Stimulated activated CD8-positive, alpha-beta memory T cell treated with anti-CD3 and anti-CD28 coated beads, Interleukin-12 subunit alpha, Interleukin-12 subunit beta, amount 100 ng/mL, for 4 hours (primary cell): Measurements from ENCODE around the gene PMFBP1.

Experiments
- DNase-seq: peaks from one replicate; pipeline ENCODE4 v3.0.0-alpha.2; 2020; ENCODE audit warnings: low read depth

The PMFBP1 gene

DNA sequence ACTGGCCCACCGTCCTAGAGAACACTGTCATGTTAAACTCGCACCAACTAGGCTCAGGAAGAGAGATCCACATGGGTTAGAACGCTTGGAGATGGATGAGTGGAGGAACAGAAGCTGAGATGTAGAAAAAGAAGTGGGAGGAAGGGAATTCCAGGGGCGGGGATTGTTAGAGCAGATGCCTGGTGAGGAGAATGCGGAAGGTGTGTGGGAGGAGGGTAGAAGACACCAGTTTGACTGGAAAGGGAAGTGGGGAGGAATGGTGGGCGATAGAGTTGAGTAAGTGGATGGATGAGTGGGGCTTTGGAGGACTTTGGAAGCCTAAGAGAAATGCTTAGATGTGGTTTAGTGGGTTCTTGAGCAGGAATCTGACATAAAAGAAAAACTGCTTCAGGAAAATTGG is 40.9 kb downstream of the PMFBP1 start:
- DNase-seq = no peak

DNA sequence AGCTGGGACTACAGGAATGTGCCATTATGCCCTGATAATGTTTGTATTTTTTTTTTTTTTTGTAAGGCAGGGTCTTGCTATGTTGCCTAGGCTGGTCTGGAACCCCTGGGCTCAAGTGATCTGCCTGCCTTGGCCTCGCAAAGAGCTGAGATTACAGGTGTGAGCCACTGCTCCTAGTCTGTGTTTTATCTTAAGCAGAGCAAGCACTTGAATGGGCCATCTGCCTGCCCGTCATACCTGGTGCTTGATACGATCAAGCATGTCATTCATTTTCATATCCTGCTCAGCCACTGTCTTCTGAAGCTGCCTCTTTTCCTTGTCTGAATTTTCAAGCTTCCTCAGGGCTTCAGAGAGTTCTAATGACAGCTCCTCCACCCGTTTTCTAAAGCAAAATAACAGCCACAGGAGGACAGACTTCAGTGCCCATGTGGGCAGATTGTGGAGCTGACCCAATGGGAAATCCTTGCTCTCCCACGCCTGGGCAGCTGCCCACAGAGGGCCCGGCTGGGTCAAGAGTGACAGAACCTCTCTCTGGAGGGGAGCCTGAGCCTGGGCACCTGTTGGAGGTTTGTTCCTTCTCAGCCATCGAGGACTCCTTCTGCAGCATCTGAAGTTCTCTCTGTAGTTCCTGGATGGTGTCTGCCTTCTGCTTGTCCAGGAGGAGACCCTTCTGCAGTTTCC is 41.8 kb downstream of the PMFBP1 start:
- no peak for DNase-seq

DNA sequence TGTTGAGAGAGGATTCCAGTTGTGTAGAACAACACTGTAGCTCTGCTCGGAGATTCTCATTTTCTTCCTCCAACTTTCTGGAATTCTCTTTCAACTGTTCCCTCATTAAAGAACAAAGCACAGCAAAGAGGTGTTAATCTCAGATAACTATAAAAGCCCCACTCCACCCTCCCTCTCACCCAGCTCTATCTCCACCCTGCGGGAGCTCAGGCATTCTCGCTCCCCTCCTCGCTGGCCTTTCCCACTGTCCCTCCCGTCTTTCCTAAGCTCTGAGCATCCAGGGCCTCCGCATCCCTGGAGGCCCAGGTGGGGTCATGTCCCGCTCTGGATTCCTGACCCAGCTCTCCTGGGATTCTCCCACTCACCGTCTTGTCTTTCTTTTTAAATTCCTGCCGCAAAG is 43.3 kb downstream of the PMFBP1 start:
- DNase-seq = no peak

DNA sequence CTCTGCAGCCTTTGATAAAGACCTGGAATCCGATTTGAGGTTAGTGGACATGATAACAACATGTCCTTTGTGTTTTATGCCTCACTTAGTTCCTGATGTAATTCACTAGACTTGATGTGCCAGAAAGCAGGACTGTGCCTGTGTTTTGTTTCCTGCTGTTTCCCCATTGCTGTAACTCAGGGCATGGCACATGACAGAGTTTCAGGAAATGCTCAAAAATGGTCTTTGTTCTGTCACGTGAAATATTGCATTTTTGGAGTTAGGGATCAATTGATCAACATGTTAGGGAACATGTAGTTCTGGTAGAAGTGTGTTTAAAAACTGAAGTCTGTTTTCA is 45.6 kb downstream of the PMFBP1 start:
- no peak for DNase-seq

DNA sequence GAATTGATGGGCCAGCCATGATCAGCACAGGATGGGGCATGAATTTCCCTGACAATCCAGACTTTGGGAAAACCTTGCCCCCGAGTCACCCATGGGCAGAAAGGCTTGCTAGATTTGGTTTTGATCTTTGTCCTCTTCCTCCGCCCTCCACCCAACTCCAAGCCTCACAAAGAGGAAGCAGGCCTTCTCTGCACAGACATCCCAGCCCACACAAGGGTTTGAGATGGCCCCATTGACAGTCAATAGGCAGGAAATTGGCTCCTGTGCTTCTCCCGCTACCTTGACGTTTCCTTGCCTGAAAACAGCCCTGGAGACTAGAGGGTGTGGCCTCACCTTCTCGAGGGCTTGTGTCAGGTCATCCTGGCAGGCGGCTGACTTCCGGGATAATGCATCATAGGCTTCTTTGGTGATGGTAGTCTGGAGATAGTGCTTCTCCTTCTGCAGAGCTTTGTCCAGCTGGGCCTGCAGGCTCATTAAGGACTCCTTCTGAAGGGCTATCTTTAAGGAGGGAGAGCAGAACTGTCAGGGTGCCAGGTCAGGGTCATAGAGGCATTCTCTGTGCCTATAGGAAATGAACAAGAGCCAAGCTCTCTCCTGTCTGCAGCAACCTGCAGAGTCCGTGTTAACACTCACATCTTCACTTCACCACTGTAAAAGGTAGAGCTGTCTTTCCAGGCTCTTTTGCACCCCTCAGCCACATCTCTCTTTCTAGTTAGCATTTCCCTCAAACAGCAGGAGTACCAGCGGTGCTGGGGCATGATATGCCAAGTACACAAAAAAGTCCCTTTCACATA is 46.1 kb downstream of the PMFBP1 start:
- no peak for DNase-seq

DNA sequence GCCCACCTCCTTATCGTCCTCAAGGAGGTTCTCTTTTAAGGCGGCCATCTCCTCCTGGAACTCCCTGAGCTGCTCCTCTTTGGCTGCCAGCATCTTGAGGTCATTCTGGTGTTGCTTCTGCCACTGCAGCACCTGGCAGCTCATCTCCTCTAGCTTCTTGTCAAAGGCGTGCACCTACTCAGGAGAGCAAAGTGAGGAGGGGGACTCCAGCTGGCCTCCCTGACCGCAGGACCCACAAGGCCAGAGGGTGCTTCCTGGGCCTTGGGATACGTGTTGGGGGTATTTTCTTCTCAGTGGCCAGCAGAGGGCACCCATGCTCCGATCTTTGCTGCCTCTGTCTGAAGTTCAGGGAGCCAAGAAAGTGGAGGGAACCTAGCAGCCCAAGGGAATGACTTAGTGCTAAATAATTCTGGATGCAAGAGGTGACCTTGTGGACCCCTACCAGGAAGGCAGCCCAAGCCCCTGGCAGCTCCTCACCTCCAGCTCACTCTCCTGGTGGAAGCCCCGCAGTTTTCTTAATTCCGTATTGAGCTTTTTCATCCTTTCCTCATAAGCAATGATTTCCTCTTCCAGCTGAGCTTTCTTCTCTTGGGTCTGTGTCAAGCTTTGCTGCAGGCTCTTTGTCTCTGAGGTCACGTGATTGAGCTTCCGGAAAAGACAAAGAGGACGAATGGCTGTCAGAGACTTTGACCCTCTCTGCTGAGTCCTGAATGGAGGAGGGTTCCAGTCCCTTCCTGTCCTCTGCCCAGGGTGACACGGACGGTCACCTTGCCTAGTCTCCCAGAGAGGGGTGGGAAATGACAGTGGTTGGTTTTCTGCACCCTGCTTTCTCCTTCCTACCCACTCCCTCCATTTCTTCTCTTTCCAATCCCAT is 47.0 kb downstream of the PMFBP1 start:
- peak; percentile 8 for DNase-seq

DNA sequence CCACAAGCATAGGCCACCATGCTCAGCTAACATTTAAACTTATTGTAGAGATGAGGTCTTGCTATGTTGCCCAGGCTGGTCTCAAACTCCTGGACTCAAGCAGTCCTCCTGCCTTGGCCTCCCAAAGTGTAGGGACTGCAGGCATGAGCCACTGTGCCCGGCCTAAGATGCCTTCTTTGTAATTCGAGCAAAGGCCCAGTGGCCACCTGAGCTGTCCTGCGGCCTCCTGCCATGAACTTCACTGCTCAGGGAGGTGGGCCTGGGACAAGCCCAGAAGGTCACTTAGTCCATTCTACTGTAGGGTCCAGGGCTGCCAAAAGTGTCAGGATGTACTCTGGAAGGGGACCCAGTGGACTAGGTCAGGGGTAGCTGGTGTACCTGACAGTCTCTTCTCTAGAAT is 47.8 kb downstream of the PMFBP1 start:
- no peak for DNase-seq

DNA sequence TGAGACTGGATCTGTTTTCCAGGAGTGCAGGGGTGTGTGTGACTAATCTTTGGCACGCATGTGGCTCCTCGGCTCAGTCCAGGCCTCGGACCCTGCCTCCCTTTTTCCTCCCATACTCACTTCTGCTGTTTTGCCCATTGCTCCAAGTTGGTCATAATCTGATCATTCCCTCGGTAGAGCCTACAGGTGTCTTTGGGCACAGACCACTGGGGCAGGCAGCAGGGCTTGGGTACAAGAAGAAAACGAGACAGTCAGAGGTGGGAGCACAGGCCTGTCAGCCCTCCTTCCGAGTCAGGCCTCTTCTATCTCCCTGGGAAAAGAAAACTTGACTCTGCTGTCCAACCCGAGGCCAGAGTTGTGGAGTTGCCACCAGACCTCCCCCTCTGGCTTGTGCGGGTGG is 48.5 kb downstream of the PMFBP1 start:
- no peak for DNase-seq

DNA sequence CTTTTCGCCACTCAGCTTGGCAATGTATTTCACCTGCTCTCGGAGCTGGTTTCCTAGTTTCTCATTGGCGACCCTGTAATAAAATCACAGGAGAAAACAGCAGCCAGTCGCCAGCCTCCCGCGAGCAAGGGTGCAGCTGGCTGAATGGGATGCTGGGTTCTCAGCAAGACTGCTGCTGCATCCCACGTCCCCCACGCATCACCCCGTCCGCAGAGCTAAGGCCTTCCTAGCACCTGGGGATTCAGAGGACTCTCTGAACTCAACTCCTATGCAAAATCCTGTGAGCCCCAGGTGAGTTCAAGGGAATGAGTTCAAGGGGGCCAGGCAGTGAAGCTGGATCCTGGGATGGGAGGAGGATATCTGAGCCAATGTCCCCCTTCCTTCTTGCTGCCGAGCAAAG is 49.0 kb downstream of the PMFBP1 start:
- no peak for DNase-seq

DNA sequence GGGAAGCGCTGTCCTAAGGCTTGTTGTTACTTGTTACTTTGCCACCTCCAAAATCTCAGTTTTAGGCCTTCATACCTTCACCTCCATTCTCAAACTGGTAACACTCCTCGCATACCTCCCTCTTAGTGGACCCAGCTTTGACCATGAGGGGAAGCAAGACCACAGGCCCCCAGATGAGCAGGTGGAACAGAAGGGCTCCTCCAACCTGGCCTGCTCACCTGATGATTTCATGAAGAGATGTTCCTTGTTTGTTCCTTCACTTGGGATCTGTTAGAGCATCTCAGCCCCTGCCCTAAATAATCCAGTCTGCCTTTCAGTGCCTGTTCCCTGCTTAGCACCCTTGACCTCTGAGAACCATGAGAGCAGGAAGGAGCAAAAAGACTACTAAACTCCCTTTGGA is 49.6 kb downstream of the PMFBP1 start:
- no peak for DNase-seq

DNA sequence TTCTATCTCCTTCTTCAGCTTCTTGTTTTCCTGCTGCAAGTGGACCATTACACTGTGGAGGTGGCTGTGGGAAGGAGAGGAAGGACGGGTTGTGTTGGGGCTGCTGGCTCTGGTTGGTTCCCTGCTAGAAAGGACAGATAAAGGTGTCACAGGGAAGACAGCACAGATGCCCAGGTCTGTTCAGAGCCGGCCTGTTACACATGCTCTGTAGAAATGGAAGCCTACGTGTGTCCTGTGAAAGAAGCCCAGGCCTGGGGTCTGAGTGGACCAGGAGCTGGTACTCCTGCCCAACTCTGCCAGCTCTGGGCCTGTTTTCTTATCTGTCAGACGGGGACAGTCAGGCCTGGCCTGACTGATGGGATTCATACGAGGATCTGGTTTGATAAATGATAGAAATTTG is 51.9 kb downstream of the PMFBP1 start:
- DNase-seq = no peak

DNA sequence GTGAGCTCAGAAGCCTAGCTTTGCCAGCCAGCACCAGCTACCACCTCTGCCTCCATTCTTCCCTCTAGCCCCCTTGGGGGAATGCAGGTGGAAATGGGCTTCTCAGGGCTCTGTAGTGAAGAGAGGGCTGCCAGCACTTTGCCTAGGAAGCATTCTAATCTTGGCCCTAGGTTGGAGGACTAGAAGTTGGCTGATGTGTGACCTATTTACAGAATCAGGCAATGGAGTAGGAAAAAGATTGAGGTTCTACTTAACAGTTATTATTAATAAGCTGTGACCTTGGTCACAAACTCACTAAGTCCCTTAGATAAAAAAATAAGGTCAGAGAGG is 58.4 kb downstream of the PMFBP1 start:
- DNase-seq = no peak

DNA sequence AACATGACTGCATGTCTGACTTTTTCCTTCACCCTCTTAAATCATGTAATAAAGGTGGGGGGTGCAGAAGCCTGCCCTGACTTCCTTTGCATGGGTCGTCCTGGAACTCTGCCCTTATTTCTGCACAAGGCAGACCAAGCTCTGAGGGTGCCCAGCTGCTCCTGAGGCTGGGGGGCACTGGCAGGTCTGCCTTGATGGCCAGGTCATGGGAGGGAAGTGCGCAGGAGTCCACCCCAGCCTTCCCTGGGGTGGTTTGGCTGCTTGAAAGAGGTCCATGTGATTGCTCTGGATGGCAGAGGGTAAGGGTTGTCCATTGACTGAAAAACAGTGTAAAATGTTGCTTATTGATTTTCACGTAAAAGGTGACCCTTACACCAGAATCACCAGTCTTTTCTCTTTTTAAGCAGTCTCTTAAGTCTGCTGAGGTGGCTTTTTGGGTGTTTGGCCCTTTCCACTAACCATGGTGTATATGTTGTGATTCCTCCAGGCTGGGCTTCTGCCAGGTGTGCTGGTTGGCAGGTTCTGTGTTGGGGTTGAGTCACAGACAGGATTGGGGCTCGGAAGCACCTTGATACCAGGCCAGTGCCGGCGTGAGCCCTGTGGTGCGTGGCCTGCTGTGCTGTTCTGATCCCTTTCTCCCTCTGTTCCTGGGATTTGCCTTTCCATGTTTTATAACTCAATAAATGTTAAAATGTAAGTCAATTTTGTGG is 58.9 kb downstream of the PMFBP1 start:
- no peak for DNase-seq

DNA sequence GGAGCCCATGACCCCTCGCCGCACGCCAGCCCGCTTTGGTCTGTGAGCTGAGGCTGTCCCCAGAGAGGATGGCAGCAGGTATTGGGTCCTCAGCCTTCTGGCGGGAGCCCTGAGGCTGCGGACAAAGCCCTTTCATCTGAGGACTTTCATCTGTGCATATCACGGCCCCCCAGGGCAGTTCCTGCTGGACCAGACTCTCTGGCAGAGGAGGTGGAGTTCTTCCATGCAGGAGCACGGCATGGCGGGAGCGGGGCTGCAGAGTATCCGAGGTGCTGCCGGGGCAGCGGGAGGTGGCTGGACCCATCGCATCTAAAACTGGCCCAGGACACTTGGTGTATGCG is 59.5 kb downstream of the PMFBP1 start:
- DNase-seq = no peak

DNA sequence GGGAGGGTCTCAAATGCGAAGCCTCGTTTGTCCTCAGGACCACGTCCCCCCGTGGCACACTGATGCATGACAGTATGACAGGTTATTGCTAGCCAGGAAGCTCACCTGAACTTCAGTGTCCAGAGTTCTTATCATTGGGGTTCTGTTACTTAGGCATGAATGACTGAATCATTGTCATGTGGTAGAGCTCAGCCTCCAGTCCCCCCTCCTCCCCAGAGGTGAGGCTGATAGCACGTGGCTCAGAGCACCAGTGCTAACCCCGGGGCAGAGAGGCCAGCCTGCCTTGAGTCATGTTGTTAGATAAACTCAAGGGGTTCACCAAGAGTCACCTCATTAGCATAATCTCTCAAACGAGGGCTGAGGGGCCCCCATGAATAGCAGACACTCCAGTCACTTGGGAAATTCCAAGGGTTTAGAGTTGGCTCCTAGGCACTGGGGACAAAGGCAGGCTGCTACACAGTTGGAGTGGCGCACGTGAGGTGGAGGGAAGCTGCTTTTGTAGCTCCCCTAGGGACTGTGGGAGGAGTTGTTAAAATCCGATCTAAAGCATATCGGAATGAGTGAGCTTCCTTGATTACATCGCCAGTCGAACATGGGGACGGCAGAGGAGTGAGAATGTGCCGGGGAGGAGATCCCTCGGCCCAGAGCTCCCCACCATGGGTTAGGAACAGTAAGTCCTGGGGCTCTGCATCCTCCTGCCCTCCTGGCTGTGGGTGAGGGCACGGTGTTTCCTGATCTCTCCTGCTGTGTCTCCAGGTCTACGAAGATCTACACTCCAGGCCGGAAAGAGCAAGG is 60.1 kb downstream of the PMFBP1 start:
- no peak for DNase-seq

DNA sequence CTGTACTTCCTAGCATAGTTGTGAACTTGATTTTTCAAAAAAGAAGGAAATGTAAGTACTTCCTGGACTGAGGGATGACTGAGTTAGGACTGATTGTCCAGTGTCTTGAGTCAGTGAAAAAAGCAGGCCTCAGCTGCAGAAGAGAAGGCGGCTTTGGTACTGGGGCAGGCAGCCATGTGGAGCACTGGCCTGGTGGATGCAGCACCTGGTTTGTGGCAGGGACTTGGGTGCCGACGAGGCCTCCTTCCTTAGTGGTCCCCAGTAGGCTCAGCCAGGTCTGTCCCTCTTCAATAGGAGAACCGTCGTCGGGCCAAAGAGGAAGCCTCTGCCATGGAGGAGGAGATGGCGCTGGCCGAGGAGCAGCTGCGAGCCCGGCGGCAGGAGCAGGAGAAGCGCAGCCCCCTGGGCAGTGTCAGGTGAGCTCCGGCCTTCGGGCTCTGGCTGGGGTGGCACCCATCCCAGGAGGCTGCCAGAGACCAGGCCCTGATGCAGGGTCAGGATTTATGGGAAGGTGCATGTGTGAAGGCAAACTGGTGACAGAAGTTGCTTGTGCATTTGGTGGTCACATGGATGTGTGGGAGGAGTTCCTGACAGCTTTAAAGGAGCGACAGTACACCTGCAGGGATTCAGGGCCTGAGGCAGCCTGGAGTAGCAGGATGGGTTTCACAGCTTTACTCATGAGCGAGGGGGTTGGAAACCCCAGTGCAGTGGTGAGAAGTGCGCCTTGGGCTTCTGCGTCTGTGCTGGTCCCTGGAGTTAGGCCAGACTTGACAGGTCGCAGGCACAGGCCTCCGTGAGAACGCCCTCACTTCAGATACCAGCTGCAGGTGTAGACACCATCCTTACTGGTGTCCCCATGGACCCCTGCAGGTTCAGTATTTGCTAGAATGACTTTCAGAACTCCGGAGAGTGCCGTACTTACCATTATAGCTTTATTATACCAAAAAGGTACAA is 61.0 kb downstream of the PMFBP1 start:
- DNase-seq = no peak

DNA sequence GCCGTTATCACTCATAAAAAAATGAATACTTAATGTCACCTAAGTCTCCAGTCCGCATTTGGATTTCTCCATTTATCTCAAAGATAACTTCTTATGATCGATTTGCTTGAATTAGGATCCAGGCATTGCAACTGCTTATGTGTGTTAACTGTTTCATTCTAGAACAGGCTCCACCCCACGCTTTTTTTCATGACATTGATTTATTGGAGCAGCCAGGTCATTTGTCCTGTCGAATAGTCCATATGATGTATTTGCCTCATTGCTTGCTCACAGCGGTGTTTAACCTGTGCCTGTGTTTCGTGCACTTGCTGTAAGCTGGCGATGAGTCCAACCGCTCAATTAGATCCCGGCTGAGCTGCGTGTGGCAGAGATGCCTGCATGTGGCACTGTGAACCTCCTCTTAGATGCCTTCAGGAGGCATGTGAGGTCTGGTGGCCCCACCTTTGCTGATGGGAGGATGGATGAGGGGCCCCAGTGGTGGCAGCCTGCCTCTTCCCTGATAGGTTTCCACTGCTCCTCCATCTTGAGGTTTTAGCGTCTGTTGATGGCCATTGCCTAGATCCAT is 61.9 kb downstream of the PMFBP1 start:
- no peak for DNase-seq

DNA sequence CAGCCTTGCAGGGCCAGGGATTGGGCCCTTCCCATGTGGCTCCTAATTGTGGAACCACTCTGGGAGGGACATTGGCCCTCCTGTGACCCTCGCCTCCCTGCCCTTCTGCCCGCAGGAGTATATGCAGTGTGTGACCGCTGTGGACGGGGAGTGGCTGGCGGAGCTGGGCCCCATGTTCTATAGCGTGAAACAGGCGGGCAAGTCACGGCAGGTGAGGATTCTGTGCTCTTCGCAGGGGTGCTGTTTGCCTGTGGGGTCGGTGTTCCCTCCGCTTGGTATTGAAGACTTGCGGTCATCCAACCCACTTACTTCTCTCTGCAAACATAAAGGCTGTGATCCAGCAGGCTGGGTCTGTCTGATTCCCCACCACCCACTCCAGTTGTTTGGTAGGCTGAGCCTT is 62.7 kb downstream of the PMFBP1 start:
- no peak for DNase-seq

DNA sequence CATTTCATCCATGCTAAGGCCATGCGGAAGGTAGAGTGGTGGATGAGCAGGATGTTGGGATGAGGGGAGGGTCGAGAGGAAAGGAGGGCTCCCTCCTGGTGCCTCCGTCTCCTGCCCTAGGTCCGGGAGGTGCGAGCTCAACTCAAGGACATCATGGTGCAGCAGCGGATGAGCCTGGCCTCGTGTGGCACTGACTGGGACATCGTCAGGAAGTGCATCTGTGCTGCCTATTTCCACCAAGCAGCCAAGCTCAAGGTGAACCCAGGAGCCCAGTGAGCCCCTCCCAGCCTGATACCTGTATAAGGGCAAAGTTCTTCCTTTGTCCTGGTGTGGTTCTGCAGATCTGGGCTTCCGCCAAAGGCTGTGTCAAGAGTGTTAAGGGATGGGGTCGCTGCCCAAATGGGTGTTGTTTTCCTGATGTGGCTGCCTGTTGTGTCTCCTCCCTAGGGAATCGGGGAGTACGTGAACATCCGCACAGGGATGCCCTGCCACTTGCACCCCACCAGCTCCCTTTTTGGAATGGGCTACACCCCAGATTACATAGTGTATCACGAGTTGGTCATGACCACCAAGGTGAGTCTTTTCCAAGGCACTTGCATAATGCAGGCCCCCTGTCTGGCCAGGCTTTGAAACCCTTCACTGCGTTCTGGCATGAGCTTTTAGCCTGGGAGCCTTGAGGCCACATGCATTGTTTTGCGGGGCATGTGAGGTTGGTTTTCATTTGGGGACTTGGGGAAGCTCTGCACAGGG is 63.4 kb downstream of the PMFBP1 start:
- DNase-seq = no peak

DNA sequence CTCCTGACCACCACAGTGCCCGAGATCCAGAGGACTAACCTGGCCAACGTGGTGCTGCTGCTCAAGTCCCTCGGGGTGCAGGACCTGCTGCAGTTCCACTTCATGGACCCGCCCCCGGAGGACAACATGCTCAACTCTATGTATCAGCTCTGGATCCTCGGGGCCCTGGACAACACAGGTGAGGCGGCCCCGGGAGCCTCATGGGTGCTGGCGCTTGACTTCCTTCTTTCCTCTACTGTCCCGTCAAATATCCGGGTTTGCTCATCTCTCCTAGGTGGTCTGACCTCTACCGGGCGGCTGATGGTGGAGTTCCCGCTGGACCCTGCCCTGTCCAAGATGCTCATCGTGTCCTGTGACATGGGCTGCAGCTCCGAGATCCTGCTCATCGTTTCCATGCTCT is 64.6 kb downstream of the PMFBP1 start:
- DNase-seq = no peak
